M059J (cell line): ENCODE results near the gene GGT6. TPM values are rescaled to one million over a fixed set of nuclear protein-coding genes. Genes with fewer than 3 reads are reported as not detected.
A peak's percentile ranks its signal among the peaks of the same experiment; 100 is the strongest.

Experiments used
- DNase-seq: peaks from one replicate; pipeline ENCODE4 v3.0.0-alpha.2; 2012; ENCODE audit warnings: low read depth
- total RNA-seq: library from RNA; depleted of rRNA; stranded (reverse); fragments of >200 nt; shearing (Covaris generic); gene quantifications from 2 replicates; pipeline ENCODE4 v1.2.3, GENCODE V29; 2014

The GGT6 gene
- total RNA-seq, 1 experiment from 2014 or later = not detected

- no peak for DNase-seq
Observed at GRCh38 chr17:4523946-4524345, 36.4 kb downstream of the GGT6 start.

DNA sequence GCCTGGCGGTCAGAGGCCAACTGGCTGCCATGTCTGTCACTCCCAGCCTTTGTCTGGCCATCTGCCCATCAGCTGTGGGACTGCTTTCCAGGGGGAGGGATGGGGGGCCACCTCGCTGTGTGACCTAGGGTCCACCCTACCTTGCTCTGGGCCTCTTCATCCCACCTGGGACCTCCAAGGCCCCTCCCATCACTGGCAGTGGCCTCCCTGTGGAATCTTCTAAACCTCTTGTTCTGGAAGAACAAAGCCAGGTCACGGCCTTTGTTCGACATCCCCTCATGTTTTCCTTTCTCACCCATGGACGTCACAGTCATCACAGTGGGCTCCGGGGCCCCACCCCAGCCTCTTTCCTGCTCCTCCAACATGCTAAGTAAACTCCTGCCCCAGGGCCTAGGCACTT is 37.7 kb downstream of the GGT6 start:
- DNase-seq = no peak

DNA sequence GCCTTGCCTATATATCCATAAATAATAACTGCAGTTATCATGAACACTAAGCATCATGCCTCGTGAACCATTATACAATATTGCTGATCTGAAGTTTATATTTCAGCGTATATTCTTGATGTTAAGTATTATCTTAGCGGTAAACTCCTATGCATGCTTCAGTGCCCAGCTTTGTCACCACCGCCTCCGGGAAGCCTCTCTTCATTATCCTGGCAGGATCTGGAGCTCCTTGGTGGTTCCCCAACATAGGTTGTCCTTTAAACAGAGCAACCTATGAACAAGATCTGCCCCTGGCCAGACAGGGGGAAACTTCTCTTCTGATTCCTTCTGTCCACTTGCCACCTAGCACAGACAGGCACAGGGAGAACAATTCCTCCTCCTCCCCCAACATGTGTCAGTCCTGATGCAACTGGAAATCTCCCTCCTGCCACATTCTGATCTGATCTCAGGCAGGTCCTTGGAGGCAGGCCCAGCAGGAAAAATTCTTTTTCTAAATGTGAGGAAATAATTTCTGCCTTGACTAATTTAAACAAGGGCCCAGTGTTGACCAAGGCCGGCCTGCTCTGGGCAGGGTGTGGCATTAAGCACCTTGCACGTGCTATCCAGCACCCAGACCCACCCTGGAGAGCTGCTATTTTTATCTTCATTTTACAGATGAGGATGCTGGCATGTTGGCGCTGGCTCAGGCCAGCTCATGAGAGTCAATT is 39.3 kb downstream of the GGT6 start:
- DNase-seq = no peak

DNA sequence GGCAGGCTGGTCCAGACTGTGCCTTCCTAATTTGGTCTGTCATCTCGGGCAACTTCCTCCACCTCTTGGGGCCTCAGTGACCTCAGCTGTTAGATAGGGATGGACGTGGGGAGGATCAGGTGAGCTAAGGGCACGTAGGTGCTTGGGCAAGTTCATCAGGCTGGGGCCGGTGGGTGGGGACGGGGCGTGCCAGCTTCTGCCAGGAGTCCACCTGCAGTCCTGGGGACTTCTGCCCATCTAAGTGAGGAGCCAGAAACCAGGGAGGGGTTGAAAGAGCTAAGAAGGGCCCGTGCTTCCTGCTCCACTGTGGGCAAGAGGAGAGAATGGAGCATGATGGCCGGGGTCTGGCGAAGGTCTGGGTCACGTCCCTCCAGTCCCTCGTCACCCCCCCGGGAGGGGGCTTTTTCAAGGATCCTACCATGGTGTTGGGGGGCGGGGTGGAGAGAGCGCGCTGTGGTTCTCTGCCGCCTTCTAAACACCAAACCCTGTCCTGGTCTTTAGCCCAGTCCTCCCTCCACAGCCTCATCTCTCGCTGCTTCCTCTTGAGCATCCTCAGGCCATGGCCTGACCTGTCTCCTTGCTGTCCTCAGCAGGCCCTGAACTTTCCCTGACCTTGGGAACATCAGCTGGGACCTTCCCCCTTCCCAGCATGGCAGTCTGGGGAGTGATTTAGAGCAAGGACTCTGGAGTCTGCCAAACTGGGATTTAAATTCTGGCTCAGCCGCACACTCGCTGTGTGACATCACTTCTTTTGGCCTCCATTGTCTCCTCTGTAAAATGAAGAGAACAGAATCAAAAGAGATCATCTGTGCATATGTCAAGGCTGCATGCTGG is 40.1 kb downstream of the GGT6 start:
- DNase-seq = no peak

- DNase-seq = no peak
Observed at GRCh38 chr17:4519361-4519788, 41.0 kb downstream of the GGT6 start.

DNA sequence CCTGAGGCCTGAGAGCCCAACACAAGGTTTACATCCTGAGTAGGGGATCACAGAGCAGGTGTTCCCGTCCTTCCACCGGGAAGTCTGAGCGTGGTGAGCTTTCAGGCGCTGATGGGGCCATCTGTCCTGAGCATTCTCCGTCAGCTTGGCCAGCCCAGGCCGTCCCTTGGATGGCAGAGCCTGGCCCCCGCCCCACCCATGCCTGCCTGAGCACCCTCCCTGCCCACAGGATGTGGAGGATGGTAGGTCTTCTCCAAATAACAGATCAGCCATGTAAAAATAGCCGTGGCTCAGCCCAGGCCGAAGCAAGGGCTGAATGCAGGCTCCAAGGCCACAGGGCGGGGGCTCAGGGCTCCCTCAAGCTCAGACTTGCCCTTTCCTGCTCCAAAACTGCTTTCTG is 41.5 kb downstream of the GGT6 start:
- no peak for DNase-seq

DNA sequence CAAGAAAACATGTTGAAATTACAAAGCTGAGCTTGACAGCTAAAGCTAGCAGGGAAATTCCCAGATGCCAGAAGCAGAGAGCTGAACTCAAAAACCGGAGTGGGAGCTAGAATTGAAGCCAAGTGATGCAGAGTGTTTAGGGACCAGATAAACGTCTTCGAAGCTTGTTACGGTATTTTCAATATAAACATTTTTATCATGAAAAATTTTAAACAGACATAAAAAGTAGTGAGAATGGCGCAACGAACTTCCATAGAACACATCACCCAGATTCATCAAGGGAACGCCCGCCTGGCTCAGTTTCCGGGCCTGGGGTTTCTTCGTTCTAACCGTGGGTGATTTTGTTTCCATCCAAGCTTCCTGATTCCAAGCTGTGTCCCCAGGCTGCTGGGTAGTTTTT is 43.6 kb downstream of the GGT6 start:
- no peak for DNase-seq

DNA sequence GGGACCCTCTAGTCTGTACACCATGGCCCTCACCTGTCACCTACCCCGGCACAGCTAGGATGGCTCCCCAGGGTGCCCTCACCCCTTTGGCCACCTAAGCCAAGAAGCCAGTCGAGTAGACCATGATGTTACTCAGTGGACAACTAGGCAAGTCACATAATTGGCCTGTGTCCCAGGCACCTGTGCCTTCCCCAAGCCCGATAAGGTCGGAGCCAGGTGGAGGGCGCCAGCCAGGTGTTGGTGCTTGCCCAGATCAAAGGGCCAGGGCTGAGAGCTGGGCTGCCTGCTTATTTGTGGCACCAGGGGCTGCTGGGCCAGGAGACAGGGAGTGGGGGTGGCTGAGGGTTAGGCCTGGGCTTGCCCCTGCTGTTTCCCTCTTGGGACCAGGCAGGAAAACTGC is 44.9 kb downstream of the GGT6 start:
- DNase-seq = no peak

DNA sequence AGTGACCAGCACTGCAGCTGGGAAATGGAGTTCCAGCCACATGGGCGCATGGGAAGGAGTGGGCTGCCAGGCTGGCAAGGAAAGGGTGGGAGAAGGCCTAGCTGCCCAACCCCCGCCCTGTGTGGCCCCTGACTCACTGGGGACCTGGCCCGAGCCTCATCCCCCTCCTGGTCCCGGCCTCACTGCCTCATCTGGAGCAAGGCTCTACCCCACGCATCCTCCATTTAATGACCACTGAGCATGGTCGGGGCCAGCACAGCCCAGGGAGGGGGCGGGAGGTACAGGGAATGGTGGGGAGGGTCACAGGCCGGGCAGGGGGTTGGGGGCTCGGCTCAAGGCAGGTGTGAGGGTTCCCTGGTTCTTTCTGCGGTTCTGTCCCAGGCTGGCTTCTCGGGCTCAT is 45.6 kb downstream of the GGT6 start:
- DNase-seq = no peak

DNA sequence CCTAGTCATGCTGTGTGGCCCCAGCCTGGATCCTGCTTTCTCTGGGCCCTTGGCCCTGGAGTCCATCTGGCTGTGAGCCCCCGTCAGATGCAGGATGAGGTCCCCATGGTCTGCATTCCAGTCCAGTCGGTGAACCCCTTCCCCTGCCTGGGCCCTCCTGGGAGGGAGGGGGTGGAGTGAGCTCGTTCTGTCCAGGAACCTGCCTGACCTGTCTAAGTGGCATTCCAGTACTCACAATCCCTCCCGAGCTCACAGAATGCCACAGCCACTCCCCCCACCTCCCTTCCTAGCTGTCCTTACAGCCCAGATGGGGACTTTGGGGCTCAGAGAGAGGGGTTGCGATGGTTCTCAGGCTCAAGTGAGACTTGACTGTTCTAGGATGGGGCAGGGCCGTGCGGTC is 46.2 kb downstream of the GGT6 start:
- no peak for DNase-seq

GRCh38 chr17:4513113-4514032 is 47.0 kb downstream of the GGT6 start:
- DNase-seq = no peak

DNA sequence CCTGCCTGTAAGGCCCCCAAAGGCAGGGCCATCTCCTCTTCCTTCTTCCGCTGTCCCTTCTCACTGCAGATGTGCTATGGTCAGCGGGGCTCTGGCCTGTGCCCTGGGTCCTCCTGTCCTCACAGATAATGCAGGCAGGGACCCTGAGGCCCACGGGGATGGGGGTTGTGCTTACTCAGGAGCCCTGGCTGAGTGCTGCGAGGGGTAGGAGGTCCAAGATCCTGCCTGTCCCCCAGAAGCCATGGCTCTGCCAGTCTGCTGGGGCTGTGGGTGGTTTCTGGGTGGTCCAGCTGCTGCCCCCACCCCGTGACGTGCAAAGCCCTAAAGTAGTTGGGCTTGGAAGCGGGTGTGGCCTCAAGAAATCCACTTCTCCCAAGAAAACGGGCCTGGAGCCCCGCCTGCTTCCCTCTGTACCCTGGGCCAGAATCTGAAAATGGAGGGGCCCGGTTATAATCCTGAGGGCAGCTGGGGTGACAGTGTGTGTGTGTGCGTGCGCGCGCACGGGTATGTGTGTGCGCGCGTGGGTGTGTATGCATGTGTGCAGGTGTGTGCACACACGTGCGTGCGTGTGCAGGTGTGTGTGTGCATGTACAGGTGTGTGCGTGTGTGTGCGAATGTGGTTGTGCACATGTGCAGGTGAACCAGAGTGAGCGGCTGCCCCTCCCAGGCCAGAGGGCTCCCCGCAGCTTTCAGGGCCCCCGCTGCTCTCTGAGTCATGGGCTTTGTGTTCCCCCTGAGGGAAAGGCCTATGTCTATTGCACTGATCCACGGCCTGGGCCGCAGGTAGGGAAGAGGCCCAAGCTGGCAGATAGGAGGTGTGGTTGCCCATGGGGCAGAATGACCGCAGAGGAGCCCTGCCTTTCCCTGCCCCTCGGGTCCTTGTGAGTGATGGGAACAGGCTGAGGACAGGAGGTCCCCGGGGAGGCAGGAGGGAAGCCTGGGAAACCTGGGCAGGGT is 47.9 kb downstream of the GGT6 start:
- DNase-seq = no peak

GRCh38 chr17:4511199-4511932 is 49.0 kb downstream of the GGT6 start:
- no peak for DNase-seq

GRCh38 chr17:4510618-4510941 is 49.8 kb downstream of the GGT6 start:
- no peak for DNase-seq

DNA sequence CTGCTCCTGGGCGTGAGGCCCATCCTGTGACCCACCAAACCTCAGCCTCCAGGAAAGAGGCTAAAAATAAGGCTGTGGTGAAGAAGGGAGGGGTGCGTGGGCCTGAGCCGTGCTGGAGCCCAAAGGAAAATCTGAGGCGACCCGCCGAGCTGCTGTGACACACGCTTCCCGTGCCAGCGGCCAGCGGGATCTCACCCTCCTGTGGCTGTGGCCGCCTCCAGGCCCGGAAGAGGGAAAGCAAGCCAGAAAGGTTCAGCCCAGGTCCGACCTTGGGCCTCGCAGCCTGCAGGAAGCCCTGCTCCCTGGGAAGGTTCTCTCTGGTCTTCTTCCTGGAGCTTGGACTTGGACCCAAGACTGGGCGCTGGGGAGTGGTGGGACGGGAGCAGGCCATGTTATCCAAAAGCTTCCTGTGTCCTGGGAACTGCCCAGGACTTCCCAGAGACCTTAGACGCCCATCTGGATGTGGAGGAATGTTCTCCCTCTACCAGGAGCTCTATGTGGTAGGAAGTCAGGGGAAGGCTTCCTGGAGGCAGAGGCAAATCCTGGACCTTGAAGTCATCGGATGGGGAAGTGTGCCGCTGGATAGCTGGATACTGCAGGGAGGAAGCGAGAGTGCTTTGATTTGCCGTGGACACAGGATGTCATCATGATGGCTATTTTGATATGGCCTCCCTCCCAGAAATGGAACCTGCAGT is 50.3 kb downstream of the GGT6 start:
- DNase-seq = peak; percentile 85

GRCh38 chr17:4509401-4509800 is 51.0 kb downstream of the GGT6 start:
- DNase-seq = peak; percentile 67

GRCh38 chr17:4508207-4508606 is 52.2 kb downstream of the GGT6 start:
- DNase-seq = no peak

DNA sequence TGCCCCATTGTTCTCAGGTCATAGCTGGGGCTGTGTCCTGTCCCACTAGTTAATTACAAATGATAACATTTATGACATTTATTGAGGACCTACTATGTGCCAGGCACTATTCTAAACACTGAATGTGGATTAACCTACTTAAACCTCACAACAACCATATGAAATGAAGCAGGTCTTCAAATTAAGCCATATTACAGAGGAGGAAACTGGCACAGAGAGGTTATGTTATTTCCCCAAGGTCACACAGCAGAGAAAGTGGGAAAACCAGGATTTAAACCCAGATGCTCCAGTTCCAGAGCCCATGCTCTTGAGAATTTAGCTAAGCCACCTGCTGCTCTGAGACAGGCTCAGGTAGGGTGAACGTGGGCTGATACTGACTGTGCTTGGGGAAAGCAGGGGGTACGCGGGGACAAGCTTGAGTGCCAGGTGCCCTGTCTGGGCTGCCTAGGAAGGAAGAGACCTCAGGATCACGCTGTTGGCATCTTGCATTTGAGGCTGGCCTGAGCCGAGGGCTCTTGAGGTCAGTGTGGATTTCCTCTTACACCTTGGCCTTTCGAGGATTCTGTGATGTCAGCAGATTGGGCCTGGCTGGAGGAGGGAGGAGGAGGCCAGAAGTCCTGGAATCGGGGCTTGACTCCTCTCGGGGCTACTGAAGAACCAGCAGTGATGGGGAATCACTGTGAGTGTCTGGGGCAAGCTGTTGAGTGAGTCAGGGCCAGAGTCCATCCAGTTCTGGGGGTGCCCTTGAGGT is 52.8 kb downstream of the GGT6 start:
- no peak for DNase-seq
